Common myeloid progenitor, CD34-positive (primary cell): ENCODE results near the gene ZCCHC8.
"Not testable (repeated sequence)": the region's sequence is repeated elsewhere in the genome, so short reads cannot be mapped to it uniquely, and the experiment has no call there.

Experiments used
- CTCF ChIA-PET: fragments of 350-600 bp; sonication (Branson Sonifier 250); formaldehyde crosslinking; loops from one replicate; lab custom pipeline; 2021; ENCODE audit warnings: antibody characterized with exemption; lab: Charles Lee
- POLR2A ChIA-PET: fragments of 350-600 bp; sonication (Branson Sonifier 250); formaldehyde crosslinking; loops from one replicate; lab custom pipeline; 2021; ENCODE audit warnings: antibody characterized with exemption; lab: Charles Lee
- DNase-seq, 3 donors: peaks; one replicate each; pipeline versions ENCODE4 v3.0.0 to v3.0.0-alpha.2; 2013
- H3K27ac ChIP-seq, 2 experiments: 1 replicate in 1 of 2; 2 replicates in 1 of 2; pipeline ENCODE4 v1.7.0; 2013; ENCODE audit warnings: inconsistent platforms in 2 of 2, low read length in 2 of 2, mild to moderate bottlenecking in 2 of 2, low read depth in 1 of 2, moderate library complexity in 1 of 2; ENCODE audit not compliant: severe bottlenecking in 2 of 2, insufficient read depth in 1 of 2, poor library complexity in 1 of 2
- H3K27me3 ChIP-seq, 5 experiments: replicated peaks in 2 of 5; 1 replicate in 3 of 5; 2 replicates in 2 of 5; pipeline versions ENCODE4 v1.6.1 to v1.7.0; 2013; ENCODE audit warnings: low read length in 4 of 5, mild to moderate bottlenecking in 2 of 5, moderate library complexity in 2 of 5, inconsistent platforms in 1 of 5; ENCODE audit not compliant: insufficient read depth in 5 of 5, control insufficient read depth in 4 of 5
- H3K36me3 ChIP-seq, 4 experiments: 1 replicate in 2 of 4; 2 replicates in 2 of 4; pipeline versions ENCODE4 v1.6.1 to v1.7.0; 2013; ENCODE audit warnings: low read length in 3 of 4, control low read depth in 1 of 4, mild to moderate bottlenecking in 1 of 4; ENCODE audit not compliant: control insufficient read depth in 4 of 4, insufficient read depth in 4 of 4
- H3K4me1 ChIP-seq, 4 experiments: 1 replicate in 3 of 4; 2 replicates in 1 of 4; pipeline versions ENCODE4 v1.6.1 to v1.7.1; 2013; ENCODE audit warnings: low read length in 3 of 4, mild to moderate bottlenecking in 3 of 4, control low read depth in 1 of 4, inconsistent platforms in 1 of 4, moderate library complexity in 1 of 4; ENCODE audit not compliant: control insufficient read depth in 4 of 4, insufficient read depth in 4 of 4; ENCODE audit errors: control extremely low read depth in 1 of 4
- H3K4me3 ChIP-seq, 7 experiments: 1 replicate in 4 of 7; 2 replicates in 3 of 7; pipeline versions ENCODE4 v1.5.1 to v1.7.0; 2013; ENCODE audit warnings: mild to moderate bottlenecking in 7 of 7, low read length in 6 of 7, moderate library complexity in 6 of 7, inconsistent platforms in 2 of 7, low read depth in 2 of 7, control low read depth in 1 of 7; ENCODE audit not compliant: insufficient read depth in 4 of 7, control insufficient read depth in 1 of 7; ENCODE audit errors: extremely low read depth in 1 of 7
- H3K9me3 ChIP-seq, 5 experiments: 1 replicate in 4 of 5; 2 replicates in 1 of 5; pipeline versions ENCODE4 v1.6.1 to v1.7.1; 2013; ENCODE audit warnings: low read length in 4 of 5, mild to moderate bottlenecking in 2 of 5, inconsistent platforms in 1 of 5, low read depth in 1 of 5, moderate library complexity in 1 of 5; ENCODE audit not compliant: control insufficient read depth in 4 of 5, insufficient read depth in 2 of 5; ENCODE audit errors: control extremely low read depth in 1 of 5
- WGBS: methylation state at CpG from one replicate; pipeline ENCODE4 v1.1.5; 2013; ENCODE audit not compliant: insufficient coverage; 5-methylcytosine and 5-hydroxymethylcytosine counted together

The ZCCHC8 gene

DNA sequence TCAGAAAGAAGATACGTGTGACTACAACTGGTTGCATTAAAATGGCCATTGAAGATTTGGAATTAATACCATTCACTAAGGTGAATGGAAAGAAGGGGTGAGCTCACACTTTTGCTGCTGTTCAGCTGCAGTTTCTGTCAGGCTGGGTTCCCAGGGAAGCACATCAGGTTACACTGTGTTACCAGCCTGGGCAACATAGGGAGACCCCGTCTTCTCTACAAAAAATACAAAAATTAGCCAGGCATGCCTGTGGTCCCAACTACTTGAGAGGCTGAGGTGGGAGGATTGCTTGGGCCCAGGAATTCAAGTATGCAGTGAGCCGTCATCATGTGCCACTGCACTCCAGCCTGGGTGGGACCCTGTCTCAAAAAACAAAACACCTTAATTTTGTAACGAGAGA, 12.9 kb upstream of the ZCCHC8 start:
- WGBS, result 100% methylated on average over 1 of the region's 4 CpGs
- Histone ChIP-seq H3K4me3 (no peak overlapping the region), H3K4me1 (no peaks in the 10 kb centered on the region), H3K36me3 (peaks cover 39 to 92% (median 71%) of the 10 kb centered on the region in 4 experiments), H3K27ac (no peak overlapping the region), H3K9me3 (no peaks in the 10 kb centered on the region), H3K27me3 (no peaks in the 10 kb centered on the region)
- DNase-seq, result no peak
- ChIA-PET CTCF (interaction anchor here (0.8 kb wide), 1 partner anchor 8 kb away, joined by 3 read pairs; no protein-coding TSS in a partner anchor), POLR2A (interaction anchor here (0.6 to 1.0 kb wide), 2 partner anchors 12 to 330 kb away, joined by 3 read pairs; partner anchors contain the start of gene LRRC43)

DNA sequence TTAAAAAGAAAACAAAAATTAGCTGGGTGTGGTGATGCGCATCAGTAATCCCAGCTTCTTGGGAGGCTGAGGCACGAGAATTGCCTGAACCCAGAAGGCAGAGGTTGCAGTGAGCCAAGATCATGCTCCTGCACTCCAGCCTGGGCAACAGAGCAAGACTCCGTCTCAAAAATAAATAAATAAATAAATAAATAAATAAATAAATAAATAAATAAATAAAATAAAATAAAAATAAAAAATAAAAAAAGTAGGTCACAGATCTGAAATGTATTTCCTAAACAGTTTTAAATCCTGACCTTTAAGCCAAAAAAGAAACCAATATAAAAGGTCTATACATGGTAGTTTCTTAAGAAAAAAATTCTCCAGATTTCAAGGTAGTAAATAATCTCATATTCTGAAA, 12.3 kb upstream of the ZCCHC8 start:
- CTCF ChIA-PET, result interaction anchor here (0.8 kb wide), 1 partner anchor 8 kb away, joined by 3 read pairs; no protein-coding TSS in a partner anchor
- WGBS, result 95% methylated on average over 2 of the region's 3 CpGs
- H3K4me1 ChIP-seq, H3K27me3 ChIP-seq, H3K4me3 ChIP-seq, H3K27ac ChIP-seq, DNase-seq, H3K9me3 ChIP-seq: not testable (repeated sequence)
- POLR2A ChIA-PET, result interaction anchor here (0.6 to 1.0 kb wide), 3 partner anchors 12 to 330 kb away, joined by 3 read pairs; partner anchors contain the start of gene LRRC43
- peaks cover 39 to 93% (median 71%) of the 10 kb centered on the region in 4 experiments for H3K36me3 ChIP-seq

DNA sequence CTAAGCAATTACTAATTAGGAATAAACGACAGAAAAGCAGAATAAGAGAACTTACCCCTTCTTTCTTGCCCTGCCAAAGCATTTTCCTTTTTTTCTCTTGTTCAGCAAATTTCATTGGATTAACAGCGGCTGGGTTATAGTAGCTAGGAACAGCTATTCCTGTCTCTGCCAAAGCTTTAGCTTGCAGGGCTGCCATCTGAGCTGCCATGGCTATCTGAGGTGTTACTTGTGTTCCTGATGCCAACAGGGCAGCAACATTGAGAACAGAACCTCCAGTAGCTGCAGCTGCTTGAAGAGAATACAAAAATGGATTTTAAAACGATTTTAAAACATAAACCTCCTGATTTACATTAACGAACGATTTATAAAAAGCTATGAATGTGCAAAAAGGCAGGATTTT, 7.4 kb upstream of the ZCCHC8 start:
- ChIA-PET POLR2A (no interaction called here), CTCF (interaction anchor here (0.9 to 1.8 kb wide), 3 partner anchors 10 to 14 kb away, joined by 4 to 7 read pairs (median 4); no protein-coding TSS in a partner anchor)
- DNase-seq, result no peak
- no peaks in the 10 kb centered on the region for H3K4me1 ChIP-seq
- H3K9me3 ChIP-seq, result no peaks in the 10 kb centered on the region
- no peak overlapping the region for H3K27ac ChIP-seq
- 100% methylated on average over 4 of the region's 5 CpGs for WGBS
- no peak overlapping the region for H3K4me3 ChIP-seq
- peaks cover 30 to 94% (median 68%) of the 10 kb centered on the region in 4 experiments for H3K36me3 ChIP-seq
- no peaks in the 10 kb centered on the region for H3K27me3 ChIP-seq

- Histone ChIP-seq H3K27me3 (no peaks in the 10 kb centered on the region), H3K9me3 (no peaks in the 10 kb centered on the region), H3K4me3 (no peak overlapping the region), H3K27ac (no peak overlapping the region), H3K36me3 (peaks cover 24 to 82% (median 55%) of the 10 kb centered on the region in 4 experiments), H3K4me1 (peaks cover 0 to 10% (median 4%) of the 10 kb centered on the region in 4 experiments)
- WGBS, result 100% methylated on average over 4 of the region's 5 CpGs
- DNase-seq, result no peak
- ChIA-PET POLR2A (no interaction called here), CTCF (interaction anchor here (1.8 kb wide), 1 partner anchor 13 kb away, joined by 5 read pairs; no protein-coding TSS in a partner anchor)
Measured at GRCh38 chr12:122506393-122506938, 5.7 kb upstream of the ZCCHC8 start.

DNA sequence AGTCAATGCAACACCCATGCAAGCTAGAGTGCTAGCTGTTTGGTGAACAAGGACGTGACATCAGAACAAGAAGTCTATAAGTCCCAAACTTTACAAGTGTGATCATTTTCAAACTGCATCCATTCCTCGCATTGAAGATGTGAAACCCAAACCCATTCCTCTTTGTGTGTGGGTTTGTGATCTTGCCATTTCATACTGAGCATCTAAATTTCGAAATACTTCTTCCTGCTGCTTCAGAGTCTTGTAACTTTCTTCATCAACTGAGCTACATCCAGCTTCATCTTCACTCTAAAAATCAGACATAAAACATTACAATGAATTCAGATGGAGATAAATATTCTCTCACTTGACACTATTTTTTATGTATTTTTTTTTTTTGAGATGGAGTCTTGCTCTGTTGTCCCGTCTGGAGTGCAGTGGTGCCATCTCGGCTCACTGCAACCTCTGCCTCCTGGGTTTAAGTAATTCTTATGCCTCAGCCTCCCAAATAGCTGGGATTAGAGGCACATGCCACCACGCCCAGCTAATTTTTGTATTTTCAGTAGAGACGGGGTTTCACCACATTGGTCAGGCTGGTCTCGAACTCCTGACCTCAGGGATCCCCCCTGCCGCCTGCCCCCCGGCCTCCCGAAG, 4.8 kb upstream of the ZCCHC8 start:
- CTCF ChIA-PET, result interaction anchor here (0.8 to 1.4 kb wide), 4 partner anchors 8 to 21 kb away, joined by 3 to 5 read pairs (median 3); partner anchors contain the start of genes KNTC1 and RSRC2
- no peak overlapping the region for H3K27ac ChIP-seq
- WGBS, result 95% methylated on average over 9 of the region's 11 CpGs
- H3K36me3 ChIP-seq, result peaks cover 22 to 73% (median 49%) of the 10 kb centered on the region in 4 experiments
- peaks cover 0 to 16% (median 7%) of the 10 kb centered on the region in 4 experiments for H3K4me1 ChIP-seq
- POLR2A ChIA-PET, result interaction anchor here (0.6 to 0.8 kb wide), 3 partner anchors 12 to 21 kb away, joined by 3 to 4 read pairs (median 3); partner anchors contain the start of gene RSRC2
- no peak overlapping the region for H3K4me3 ChIP-seq
- DNase-seq, result no peak
- no peaks in the 10 kb centered on the region for H3K9me3 ChIP-seq
- no peaks in the 10 kb centered on the region for H3K27me3 ChIP-seq

- Histone ChIP-seq H3K9me3 (no peaks in the 10 kb centered on the region), H3K27me3 (no peaks in the 10 kb centered on the region), H3K27ac (no peak overlapping the region), H3K36me3 (peaks cover 19 to 57% (median 38%) of the 10 kb centered on the region in 4 experiments), H3K4me3 (no peak overlapping the region), H3K4me1 (peaks cover under 1 to 20% (median 10%) of the 10 kb centered on the region in 4 experiments)
- ChIA-PET POLR2A (interaction anchor here (0.6 to 1.5 kb wide), 2 partner anchors 11 to 657 kb away, joined by 6 to 8 read pairs; no protein-coding TSS in a partner anchor), CTCF (interaction anchor here (0.6 kb wide), 1 partner anchor 79 kb away, joined by 3 read pairs; no protein-coding TSS in a partner anchor)
- DNase-seq, result no peak
- no CpG with 5 or more reads among the region's 6 CpGs for WGBS
Measured at GRCh38 chr12:122503783-122504590, 3.3 kb upstream of the ZCCHC8 start.
